Measurements from ENCODE around the gene CDX1.

The CDX1 gene

GRCh38 chr5:150121448-150122157, 45.0 kb upstream of the CDX1 start:
- DNase-seq (ENCODE audit: low spot score), result peak; percentile 59
- Histone ChIP-seq H3K4me3 (no peak overlapping the region), H3K27ac (peak overlapping the region; percentile 3 to 47)
- TF ChIP-seq, protein P1, sequence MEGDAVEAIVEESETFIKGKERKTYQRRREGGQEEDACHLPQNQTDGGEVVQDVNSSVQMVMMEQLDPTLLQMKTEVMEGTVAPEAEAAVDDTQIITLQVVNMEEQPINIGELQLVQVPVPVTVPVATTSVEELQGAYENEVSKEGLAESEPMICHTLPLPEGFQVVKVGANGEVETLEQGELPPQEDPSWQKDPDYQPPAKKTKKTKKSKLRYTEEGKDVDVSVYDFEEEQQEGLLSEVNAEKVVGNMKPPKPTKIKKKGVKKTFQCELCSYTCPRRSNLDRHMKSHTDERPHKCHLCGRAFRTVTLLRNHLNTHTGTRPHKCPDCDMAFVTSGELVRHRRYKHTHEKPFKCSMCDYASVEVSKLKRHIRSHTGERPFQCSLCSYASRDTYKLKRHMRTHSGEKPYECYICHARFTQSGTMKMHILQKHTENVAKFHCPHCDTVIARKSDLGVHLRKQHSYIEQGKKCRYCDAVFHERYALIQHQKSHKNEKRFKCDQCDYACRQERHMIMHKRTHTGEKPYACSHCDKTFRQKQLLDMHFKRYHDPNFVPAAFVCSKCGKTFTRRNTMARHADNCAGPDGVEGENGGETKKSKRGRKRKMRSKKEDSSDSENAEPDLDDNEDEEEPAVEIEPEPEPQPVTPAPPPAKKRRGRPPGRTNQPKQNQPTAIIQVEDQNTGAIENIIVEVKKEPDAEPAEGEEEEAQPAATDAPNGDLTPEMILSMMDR (IDR thresholded peaks at IDR 0.05), result no peak

DNA sequence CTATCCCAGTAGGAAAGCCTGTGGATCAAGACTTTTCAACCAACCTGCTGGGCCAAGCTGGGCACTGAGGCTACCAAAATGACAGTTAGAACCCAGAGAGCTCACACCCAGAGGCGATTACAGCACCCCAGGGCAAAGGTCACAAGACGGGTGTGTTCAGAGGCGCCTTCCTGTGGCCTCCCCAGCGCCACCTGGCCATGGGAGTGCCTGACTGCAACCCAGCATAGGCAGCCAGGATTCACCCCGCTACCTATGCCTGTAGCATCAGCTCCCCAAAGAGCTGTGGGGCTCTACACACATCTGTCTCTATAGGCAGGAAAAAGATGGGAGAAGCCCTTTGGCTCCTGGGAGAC, 44.4 kb upstream of the CDX1 start:
- DNase-seq (ENCODE audit: low spot score), result peak; percentile 70
- Histone ChIP-seq H3K4me3 (no peak overlapping the region), H3K27ac (peak overlapping the region; percentile 3 to 38)
- TF ChIP-seq, protein P1 (IDR thresholded peaks at IDR 0.05), result no peak

GRCh38 chr5:150122536-150123481, 43.8 kb upstream of the CDX1 start:
- Histone ChIP-seq H3K4me3 (no peak overlapping the region), H3K27ac (peak overlapping the region in 1 of 2 donors; percentile 38)
- peak; percentile 56 for DNase-seq (ENCODE audit: low spot score)
- TF ChIP-seq, protein P1 (IDR thresholded peaks at IDR 0.05), result no peak

- Histone ChIP-seq H3K27ac (peak overlapping the region in 1 of 2 donors; percentile 25), H3K4me3 (no peak overlapping the region)
- TF ChIP-seq, protein P1 (IDR thresholded peaks at IDR 0.05), result no peak
- DNase-seq (ENCODE audit: low spot score), result no peak
Observed at GRCh38 chr5:150123542-150123941, 43.0 kb upstream of the CDX1 start.

DNA sequence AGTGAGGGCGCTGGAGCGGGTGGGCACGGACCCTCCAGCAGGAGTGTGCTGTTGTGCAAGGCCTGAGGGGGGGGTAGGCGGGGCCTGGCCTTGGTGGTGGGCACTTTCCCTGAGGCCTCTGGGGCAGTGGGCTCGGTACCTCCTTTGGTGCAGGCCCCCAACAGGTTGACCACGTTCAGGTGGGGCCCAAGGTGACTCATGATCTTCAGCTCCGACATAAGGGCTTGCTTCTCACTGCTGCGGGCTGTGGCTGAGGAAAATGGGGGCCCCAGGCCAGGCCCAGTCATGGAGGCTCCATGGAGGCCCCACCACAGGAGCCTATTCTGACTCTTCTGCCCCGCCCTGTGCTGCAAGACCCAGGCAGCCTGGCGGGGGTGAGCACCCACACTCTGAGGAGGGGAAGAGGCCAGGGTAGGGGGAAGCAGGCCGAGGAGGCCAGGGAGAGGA, 42.4 kb upstream of the CDX1 start:
- DNase-seq (ENCODE audit: low spot score), result no peak
- TF ChIP-seq, protein P1 (IDR thresholded peaks at IDR 0.05), result no peak
- Histone ChIP-seq H3K27ac (peak overlapping the region in 1 of 2 donors; percentile 25), H3K4me3 (no peak overlapping the region)

- no peak overlapping the region for H3K4me3 ChIP-seq
- DNase-seq (ENCODE audit: low spot score), result no peak
- H3K27ac ChIP-seq, result peak overlapping the region in 1 of 2 donors; percentile 25
- TF ChIP-seq, protein P1 (IDR thresholded peaks at IDR 0.05), result no peak
Observed at GRCh38 chr5:150124596-150124995, 42.0 kb upstream of the CDX1 start.
